Measurements from ENCODE around the gene MBLAC1. TPM values are rescaled to one million over a fixed set of nuclear protein-coding genes. Genes with fewer than 3 reads are reported as not detected.
"Not testable (repeated sequence)": the region's sequence is repeated elsewhere in the genome, so short reads cannot be mapped to it uniquely, and the experiment has no call there.

The MBLAC1 gene
- total and polyA plus RNA-seq, 8 donors, result 1.2 to 2.8 (median 1.7) TPM

DNA sequence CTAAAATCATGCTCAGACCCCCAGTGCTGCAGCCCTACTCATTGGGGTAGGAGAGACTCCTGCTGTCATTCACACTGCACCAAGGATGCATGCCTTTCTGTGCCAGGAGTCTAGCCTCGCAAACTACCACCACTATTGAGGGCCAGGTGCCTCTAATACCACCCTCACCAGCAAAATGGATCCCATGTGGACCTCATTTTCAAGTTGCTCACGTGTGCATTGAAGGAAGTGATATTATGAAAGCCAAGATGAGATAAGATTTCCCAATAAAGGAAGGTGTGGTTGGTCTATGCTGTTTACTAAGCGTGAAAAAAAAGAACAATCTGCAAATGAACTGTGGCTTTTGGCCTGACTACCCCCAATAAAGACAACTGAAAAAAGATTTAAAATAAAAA lies 14.8 kb downstream of the MBLAC1 start:
- Histone ChIP-seq H3K9me3 (no peaks in the 10 kb centered on the region), H3K27me3 (no peaks in the 10 kb centered on the region), H3K4me1 (peaks cover 0 to 15% of the 10 kb centered on the region in 2 donors), H3K36me3 (no peaks in the 10 kb centered on the region), H3K27ac (peak overlapping the region in 1 of 2 donors; percentile 5), H3K4me3 (no peak overlapping the region)
- TF ChIP-seq, protein P1, sequence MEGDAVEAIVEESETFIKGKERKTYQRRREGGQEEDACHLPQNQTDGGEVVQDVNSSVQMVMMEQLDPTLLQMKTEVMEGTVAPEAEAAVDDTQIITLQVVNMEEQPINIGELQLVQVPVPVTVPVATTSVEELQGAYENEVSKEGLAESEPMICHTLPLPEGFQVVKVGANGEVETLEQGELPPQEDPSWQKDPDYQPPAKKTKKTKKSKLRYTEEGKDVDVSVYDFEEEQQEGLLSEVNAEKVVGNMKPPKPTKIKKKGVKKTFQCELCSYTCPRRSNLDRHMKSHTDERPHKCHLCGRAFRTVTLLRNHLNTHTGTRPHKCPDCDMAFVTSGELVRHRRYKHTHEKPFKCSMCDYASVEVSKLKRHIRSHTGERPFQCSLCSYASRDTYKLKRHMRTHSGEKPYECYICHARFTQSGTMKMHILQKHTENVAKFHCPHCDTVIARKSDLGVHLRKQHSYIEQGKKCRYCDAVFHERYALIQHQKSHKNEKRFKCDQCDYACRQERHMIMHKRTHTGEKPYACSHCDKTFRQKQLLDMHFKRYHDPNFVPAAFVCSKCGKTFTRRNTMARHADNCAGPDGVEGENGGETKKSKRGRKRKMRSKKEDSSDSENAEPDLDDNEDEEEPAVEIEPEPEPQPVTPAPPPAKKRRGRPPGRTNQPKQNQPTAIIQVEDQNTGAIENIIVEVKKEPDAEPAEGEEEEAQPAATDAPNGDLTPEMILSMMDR (IDR thresholded peaks at IDR 0.05), result no peak
- no peak for ATAC-seq
- no peak for DNase-seq
- intact Hi-C loops (cut with DNase I), result no loop called here

- DNase-seq (no peak), ATAC-seq (no peak)
- H3K36me3 ChIP-seq, result no peaks in the 10 kb centered on the region
- intact Hi-C loops (cut with DNase I), result no loop called here
- H3K4me1 ChIP-seq, result peaks cover 0 to 15% of the 10 kb centered on the region in 2 donors
- no peak overlapping the region for H3K4me3 ChIP-seq
- no peaks in the 10 kb centered on the region for H3K9me3 ChIP-seq
- TF ChIP-seq, protein P1 (IDR thresholded peaks at IDR 0.05), result no peak
- H3K27me3 ChIP-seq, result no peaks in the 10 kb centered on the region
- no peak overlapping the region for H3K27ac ChIP-seq
These were observed 15.7 kb downstream of the MBLAC1 start for GRCh38 chr7:100142461-100142860.

DNA sequence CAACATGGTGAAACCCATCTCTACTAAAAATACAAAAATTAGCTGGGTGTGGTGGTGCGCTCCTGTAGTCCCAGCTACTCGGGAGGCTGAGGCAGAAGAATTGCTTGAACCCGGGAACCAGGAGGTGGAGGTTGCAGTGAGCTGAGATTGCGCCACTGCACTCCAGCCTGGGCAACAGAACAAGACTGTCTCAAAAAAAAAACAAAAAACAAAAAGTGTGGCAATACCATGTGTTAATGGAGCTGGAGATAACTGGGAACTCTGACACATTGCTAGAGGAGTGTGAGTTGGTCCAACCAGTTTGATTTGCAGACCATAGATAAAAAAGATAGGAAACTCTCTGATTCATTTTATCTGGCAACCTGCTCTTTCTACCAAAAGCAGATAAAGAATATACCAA lies 19.6 kb downstream of the MBLAC1 start:
- DNase-seq; H3K27me3 ChIP-seq; H3K36me3 ChIP-seq; ATAC-seq; H3K9me3 ChIP-seq; H3K27ac ChIP-seq; H3K4me3 ChIP-seq; intact Hi-C loops (cut with DNase I): not testable (repeated sequence)
- peaks cover 8 to 40% of the 10 kb centered on the region in 2 donors for H3K4me1 ChIP-seq

DNA sequence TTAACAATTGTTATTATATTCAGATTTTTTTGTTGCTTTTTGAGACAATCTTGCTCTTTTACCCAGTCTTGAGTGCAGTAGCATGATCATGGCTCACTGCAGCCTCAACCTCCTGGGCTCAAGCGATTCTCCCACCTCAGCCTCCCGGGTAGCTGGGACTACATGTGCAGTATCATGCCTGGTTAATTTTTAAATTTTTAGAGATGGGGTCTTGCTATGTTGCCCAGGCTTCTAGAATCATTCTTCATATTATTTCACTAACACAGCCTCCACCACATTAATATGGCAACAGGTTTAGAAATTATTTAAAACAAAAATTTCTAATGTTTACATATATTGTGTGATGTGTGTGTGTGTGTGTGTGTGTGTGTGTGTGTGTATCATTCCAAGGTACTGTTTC lies 20.5 kb downstream of the MBLAC1 start:
- Histone ChIP-seq H3K9me3 (no peaks in the 10 kb centered on the region), H3K27me3 (no peaks in the 10 kb centered on the region), H3K4me1 (peaks cover 8 to 40% of the 10 kb centered on the region in 2 donors), H3K27ac (no peak overlapping the region), H3K4me3 (no peak overlapping the region), H3K36me3 (peaks cover 0 to 3% of the 10 kb centered on the region in 2 donors)
- ATAC-seq, result no peak
- intact Hi-C loops (cut with DNase I), result no loop called here
- no peak for DNase-seq
- TF ChIP-seq, protein P1 (IDR thresholded peaks at IDR 0.05), result no peak

GRCh38 chr7:100148225-100148558 lies 21.4 kb downstream of the MBLAC1 start:
- H3K27me3 ChIP-seq, result no peaks in the 10 kb centered on the region
- H3K36me3 ChIP-seq, result peaks cover 0 to 10% of the 10 kb centered on the region in 2 donors
- DNase-seq (no peak), ATAC-seq (no peak)
- no peaks in the 10 kb centered on the region for H3K9me3 ChIP-seq
- H3K4me1 ChIP-seq, result peaks cover 8 to 47% of the 10 kb centered on the region in 2 donors
- TF ChIP-seq, protein P1 (IDR thresholded peaks at IDR 0.05), result no peak
- intact Hi-C loops (cut with DNase I), result no loop called here
- peak overlapping the region; percentile 27 to 82 for H3K4me3 ChIP-seq
- peak overlapping the region; percentile 59 to 84 for H3K27ac ChIP-seq

Measured in left lung (tissue), 10 donors.